CD4-positive, alpha-beta T cell treated with Interleukin-1 beta for 1 hour (primary cell): ENCODE results near the gene C16orf96.
A peak's percentile ranks its signal among the peaks of the same experiment; 100 is the strongest.

Experiments used
- DNase-seq, 2 donors: peaks; one replicate each; pipeline ENCODE4 v3.0.0-alpha.2; 2020 to 2022

C16orf96 gene

DNA sequence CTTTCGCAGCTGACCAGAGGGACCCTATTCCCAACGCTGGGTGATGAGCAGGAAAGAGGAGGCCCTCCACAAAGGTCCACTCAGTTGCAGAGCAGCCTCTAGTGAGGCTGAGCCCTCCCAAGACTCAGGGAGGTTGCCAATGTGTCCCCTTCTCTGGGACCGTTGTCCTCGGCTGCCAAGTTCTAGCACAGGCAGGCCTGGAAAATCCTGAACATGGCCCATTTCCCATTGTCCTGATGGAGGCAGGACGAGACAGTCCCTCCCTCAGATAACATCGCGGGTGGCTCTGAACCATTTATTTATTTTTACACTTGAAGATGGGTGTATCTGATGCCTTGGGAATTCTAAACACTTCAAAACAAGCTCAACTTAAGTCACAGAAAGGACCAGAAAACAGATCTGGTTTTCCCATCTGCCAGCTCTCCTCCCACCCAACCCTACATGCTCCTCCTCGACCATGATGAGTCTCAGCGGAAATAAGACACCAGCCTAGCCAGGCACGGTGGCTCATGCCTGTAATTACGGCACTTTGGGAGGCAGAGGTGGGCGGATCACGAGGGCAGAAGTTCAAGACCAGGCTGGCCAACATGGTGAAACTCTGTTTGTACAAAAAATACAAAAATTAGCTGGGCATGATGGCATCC, 30.4 kb upstream of the C16orf96 start:
- no peak for DNase-seq

DNA sequence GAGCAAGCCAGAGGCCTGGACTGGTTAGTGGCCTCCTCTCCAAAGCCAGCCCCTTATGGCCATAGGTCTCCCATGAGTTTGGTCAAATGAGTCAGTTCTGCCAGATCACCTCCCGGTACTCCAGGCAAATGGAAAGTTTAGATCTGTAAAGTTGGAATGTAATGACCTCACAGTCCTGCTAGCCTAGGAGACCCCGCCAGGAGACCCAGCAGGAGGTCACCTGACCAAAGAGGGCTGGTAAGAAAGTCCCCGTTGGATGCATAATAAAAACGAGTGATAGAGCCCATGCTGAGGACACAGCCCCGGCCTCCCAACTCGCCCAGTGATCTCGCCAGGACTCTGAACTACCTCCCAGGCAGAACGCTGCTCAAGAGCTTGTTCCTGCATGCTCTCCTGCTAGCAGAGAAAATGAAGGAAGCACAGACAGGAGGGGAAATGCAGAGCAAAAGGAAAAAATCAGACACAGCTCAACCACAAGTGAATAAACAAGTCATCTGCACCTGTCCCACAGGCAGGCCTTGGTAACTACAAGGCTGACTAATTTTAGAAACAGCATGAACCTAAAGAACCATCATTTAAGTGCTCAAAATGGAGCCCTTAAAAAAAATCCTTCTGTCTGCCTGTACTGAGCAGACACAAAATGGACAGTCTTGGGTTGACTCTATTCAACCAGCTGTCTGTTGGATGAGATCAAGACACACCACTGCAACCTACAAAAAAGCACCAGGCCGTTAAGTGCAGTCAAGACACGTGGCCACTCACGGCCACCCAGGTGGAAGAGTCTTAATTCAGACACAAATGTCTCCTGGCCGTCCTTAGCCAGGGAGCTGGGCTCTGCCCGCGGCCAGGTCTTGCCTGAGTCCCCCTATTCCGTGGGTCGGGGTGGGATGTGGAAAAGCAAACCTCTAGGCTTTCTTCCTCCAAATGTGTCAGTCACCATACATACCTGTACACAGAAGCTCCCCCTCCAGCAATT, 26.8 kb upstream of the C16orf96 start:
- DNase-seq = no peak

DNA sequence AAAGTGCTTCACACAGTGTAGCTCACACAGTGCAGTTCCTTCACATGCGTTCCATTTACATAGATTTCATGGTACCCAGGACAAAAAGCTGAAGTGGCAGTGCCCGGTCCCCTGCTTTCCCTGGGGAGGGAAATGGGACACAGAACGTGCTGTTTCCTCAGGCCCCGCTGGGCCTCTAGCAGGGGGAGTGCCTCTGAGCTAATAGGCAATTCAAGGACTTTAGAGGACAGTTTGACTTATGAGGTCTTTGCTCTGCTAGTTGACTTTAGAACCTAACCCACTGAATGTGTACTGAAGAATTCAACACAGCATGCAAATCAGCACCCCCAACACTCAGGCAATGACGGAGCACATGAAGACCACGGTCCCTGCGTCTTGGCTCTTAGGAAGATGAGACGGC, 24.3 kb upstream of the C16orf96 start:
- no peak for DNase-seq

DNA sequence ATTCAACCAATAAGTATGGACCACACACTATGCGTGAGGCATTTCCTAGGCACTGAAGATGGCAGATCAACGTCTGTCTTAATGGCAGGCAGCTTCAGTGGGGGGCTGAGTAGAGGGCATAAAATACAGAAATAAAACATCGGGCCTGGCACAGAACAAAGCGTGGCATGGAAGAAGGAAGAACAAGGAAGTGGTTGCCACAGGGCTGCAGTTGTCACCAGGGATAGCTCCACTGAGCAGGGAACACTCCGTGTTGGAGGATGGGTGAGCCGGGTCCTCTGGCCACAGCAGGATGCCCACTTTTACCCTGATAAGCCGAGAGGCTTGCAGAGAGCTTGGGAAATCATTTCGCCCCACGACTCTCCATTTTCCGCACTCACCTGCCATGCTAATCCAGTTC, 23.9 kb upstream of the C16orf96 start:
- no peak for DNase-seq

DNA sequence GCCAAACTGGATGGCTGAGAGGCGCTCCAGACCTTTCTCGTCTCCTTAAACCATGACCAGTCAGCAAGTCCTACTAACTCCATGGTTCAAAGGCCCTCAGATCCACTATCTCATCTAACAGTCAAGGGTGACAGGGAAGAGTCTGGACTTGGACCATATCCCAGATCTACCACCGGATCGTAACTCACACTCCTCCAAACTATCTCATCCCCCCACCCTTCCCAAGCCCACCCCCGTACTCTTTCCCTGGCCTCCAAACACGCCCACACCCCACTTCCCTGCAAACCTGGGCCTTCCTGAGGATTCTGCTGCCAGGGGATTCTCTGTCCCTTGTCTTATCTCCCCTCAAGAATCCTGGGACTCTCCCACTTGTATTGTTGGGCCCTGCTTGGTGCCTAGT, 22.6 kb upstream of the C16orf96 start:
- DNase-seq = no peak

DNA sequence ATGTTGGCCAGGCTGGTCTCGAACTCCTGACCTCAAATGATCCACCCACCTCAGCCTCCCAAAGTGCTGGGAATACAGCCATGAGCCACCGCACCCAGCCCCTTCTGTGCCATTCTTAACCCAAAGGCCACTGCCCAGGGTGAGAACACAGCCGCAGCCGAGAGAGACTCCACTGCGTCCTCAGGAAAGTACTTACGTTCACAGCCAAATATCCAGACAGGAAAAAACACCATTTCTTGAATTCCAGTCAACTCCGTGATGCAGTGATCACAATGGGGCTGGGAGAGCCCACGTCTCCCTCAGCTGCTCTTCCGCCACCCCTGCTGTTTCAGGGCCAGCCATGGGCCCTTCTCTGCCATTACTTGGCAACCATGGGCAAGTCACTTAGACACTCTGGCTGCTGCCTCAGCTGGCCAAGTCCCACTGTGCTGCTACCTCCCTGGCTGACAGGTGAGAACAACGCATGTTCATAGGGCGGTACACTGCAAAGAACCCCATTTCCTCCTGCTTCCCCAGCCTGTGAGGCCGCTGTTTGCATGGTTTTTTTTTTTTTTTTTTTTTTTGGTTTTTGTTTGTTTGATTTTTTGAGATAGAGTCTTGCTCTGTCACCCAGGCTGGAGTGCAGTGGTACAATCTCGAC, 21.9 kb upstream of the C16orf96 start:
- peak; percentile 36 to 56 for DNase-seq

DNA sequence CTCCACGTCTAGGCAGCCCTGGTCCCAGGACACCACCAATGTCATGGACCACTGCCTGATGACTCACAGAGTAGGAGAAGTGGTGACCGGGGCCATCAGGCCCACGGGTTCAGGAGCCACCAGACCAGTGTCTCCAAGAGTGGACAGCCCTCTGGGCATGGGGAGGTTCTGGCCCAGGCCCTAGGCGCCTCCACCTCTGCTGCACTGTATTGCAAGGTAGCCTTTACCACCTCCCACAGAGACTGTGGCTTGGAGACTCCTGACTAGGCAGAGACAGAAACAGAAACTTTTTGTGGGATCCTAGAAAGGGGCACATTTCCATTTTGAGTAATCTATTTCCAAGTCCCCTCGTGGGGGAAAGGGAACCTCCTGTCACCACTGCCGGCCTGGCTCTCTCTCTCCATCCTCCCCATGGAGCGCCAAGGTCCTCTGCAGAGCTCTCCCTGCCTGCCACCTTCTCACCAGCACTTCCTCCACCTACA, 20.5 kb upstream of the C16orf96 start:
- DNase-seq = no peak

DNA sequence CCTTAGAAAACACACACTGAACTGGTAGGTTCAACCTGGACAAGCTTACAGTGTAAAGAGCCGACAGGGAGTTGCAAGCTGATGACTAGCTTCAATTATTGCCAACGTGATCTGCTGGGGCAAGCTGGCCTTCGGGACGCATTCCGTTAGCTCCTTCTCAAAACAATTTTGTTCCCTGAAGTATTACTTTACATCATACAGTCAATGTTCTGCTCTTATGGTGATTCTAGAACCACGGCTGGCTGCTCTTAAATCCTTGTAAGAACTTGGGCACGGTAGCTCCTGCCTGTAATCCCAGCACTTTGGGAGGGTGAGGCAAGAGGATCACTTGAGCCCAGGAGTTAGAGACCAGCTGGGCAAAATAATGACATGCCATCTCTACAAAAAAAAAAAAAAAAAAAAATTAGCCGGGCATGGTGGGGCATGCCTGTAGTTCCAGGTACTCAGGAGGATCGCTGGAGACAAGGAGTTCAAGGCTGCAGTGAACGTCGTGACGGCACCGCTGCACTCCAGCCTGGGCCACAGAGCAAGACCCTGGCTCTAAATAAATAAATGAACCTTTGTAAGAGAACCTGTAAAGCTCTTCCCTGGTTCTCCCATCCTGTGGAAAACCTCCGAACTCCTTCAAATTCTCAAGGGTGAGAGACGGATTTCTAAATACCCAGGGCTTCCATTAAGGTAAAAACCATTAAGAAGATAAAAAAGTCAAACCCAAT, 19.6 kb upstream of the C16orf96 start:
- no peak for DNase-seq

DNA sequence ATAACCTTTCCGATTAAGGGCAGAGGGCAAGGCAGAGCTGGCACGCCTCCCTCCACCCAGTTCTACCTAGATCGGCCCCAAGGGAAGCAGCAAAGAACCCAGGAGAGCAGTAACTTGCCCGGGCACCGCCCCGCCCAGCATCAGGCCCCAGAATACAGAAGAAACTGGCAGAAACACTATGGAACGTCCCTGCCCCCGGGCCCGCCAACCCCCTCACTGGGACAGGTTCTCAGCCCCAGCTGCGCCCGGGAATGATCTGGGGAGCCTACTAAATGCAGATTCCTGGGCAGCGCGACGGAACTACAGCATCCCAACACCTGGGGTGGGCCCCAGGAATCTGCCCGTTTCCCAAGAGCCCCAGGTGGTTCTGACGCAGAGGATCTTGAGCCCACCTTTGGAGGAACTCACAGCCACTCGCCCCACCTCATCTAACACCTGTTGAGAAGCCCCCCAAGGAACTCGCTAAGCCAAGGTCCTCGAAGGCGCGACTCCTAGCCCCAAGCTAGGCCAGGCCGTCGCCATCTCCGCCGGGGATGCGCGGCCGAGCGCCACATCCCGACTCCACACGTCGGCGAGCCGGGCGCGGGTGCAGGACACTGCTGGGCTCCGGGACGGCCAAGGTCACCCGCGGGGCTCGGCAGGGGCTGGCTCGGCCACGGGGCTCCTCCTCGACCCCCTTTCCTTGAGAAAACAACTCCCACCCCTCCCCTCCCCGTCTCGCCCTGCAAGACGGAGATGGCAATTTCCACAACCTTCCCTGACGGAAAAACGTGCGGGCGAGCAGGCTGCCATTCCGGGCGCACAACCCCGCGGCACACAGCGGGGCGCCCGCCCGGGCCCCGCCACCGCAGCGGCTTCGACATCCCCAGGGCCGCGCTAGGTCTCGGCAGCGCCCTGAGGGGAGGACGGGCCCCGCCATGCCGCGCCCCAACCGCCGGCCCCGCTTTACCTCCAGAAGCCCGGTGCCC, 18.5 kb upstream of the C16orf96 start:
- DNase-seq = no peak

DNA sequence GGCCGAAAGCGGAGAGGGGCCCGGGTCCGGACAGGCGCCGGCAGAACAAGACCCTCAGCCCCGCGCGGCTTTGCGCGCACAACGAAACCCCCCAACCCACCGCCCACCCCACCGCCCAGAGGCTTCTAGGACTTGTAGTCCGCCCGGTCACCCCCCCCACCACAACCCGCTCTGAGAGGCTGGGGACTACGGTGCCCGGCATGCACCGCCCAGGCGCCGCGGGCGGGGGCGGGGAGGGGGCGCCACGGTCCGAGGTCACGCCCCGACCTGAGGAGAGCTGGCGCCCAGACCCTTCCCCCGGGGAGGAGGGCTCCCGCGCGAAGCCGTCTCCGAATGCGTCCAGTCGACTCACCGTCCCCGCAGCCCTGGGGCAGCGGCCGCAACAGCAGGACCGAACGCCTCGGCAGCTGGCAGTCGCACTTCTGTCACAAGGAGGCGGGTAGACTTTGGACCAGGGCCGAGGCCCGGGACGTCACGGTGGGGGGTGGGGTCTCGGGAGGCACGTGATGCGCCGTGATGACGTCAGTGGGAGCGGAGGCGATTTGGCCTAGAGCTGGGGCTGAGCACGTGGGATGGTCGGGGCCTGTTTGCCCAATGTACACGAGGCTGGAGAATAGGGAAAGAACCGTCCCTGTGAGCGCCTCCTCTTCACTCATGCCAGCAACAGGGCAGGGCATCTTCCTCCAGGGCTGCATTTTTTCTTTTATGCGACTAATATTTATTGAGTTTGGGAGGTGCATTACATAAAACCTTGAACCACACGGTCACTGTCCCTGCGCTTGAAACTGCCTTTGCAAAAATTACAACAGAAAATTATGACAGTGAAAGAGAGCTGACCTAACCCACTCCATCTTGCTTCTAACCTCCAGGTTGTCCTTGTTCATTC, 17.5 kb upstream of the C16orf96 start, which contains the start of gene CDIP1:
Gene CDIP1, minus strand, starts transcription at position 424 of the 886 bp plus-strand sequence. CDS start 24,643 bp downstream, outside the sequence.
- DNase-seq = peak; percentile 95 to 96

DNA sequence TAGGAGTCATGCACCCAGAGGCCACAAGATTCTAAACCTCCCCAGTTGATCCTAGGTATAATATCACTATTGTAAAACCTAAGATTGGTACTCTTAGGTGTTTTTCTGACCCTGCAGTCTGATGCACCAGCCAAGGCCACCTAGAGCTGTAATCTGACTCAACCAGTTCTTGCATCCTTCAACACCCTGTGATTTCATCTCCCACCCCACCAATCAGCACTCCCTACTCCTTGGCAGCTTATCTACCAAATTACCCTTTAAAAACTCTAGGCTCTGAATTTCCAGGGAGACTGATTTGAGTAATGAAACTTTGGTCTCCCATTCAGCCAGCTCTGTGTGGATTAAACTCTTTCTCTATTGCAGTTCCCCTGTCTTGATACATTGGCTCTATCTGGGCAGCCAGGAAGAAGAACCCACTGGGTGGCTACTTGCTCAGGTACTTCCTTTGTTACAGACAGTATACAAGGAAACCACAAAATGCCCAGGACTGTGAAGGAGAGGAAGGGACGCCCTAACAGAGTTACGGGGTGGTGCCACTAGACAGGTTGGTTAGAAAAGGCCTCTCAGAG, 16.3 kb upstream of the C16orf96 start:
- DNase-seq = no peak

DNA sequence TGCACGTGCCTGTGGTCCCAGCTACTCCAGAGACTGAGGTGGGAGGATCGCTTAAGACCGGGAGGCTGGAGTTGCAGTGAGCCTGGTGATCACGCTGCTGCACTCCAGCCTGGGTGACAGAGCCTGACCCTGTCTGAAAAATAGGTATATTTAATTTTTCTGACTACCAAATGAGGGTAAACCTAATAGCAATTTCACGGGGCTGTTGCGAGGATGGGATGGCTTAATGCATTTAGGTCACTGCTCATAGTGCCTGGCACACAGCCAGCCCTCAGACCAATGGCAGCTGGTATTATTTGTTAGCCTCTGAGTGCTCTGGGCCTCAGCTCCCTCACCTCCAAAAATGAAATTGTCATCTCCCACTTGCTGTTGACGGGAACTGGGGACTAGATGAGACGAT, 11.7 kb upstream of the C16orf96 start:
- DNase-seq = no peak

DNA sequence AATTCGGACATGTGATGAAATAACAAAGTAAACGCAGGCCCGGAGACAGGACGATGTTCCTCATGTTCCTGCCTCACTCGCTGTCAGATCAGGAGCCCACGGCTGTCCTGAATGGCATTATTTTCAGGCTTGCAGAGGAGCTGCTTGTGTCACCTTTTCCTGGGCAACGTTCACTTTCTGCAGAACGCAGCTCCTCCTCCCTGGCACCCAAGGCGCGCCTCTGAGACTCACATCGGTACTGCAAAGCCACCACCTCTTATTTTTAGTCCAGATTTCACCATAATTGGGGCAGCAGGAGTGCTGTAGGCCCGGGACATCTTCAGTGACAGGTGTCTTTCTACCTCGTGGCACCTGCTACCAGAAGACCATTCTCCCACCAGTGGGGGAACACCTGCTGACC, 8.0 kb upstream of the C16orf96 start:
- DNase-seq = no peak

DNA sequence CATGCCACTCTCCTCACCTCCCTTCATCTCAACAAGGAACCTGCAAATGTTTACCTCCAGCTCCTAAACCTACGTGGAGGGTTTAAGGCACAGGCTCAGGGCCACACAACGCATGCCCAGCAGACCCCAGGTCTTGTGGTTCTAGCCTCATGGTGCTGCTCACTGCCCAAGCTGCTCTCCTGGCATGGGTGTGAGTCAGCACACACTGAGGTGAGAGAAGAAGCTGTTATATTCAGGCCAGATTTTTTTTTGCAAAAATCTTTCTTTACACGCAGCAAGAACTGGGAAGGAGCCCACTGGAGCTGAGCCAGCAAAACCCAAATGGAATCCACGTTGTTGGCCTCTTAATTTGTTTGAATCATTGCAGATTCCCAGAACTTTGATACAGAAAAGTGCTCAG, 5.5 kb upstream of the C16orf96 start:
- no peak for DNase-seq

DNA sequence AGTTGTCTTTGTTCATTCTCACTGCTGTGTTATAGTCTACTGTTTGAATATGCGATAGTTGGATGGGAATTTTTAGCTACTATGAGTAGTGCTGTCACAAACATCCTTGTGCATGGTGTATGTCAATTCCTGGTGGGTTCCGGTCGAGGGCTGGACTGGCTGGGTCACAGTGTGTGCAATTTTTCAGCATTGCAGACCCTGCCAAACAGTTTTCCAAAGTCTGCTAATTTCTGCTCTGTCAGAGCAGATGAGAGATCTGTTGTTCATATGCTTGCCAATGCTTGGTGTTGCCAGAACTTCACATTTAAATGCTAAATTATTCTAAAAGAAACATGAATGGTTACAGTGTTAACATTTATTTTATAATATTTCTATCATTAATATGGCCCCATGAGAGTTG, 3.6 kb upstream of the C16orf96 start:
- no peak for DNase-seq

DNA sequence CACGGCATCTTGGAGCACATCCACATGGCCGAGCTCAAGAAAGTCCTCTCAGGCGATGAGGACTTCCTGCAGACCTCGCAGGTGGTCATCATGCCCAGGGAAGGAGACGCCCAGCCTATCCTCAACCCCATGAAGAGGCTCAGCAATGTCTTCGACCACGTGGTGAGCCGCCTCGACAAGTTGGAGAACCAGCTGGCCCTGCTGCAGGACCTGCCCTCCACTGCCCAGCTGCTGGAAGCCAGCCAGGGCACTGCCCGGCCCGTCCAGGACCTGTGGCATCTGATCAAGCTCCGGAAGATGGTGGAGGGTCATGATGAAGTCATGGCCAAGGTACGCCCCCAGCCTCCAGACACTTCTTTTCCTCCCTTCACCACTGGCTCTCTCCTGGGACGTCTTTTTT, 440 bp downstream of the C16orf96 start:
- no peak for DNase-seq

DNA sequence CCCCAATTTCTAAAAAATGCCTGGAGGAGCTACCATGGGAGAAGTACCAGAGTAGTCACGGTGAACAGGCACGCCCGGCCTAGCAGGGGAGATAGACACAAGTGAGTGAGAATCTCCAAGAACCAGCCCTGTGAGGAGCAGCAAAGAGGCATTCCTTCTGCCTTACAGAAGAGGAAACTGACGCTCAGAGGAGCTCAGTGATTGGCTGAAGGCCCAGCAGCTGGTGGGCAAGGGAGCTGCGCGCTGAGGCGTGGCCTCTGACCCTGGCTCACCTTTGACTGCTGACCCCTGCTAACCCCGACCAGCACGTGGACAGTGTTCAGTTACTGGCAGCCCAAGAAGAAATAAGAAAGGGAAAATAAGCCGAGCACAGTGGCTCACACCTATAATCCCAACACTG, 1.8 kb downstream of the C16orf96 start:
- DNase-seq = no peak

DNA sequence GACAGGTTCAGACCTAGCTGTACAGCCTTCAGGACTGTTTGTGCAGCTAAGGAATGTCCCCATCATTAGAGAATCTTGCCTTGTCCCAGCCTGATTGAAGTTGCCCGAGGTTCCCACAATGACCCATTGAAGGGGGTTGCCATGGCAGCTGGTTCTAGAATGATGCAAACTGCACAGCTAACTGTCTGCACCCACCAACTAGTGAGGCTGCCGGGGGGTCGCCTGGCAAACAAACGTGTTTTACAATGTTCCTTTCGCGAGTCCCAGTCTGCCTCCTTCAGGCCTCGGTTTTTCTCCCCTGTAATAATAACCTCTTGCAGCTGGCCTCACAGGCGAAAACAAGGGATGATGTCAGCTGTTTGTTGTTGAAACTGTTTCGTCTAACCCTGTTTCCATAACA, 5.5 kb downstream of the C16orf96 start:
- no peak for DNase-seq

DNA sequence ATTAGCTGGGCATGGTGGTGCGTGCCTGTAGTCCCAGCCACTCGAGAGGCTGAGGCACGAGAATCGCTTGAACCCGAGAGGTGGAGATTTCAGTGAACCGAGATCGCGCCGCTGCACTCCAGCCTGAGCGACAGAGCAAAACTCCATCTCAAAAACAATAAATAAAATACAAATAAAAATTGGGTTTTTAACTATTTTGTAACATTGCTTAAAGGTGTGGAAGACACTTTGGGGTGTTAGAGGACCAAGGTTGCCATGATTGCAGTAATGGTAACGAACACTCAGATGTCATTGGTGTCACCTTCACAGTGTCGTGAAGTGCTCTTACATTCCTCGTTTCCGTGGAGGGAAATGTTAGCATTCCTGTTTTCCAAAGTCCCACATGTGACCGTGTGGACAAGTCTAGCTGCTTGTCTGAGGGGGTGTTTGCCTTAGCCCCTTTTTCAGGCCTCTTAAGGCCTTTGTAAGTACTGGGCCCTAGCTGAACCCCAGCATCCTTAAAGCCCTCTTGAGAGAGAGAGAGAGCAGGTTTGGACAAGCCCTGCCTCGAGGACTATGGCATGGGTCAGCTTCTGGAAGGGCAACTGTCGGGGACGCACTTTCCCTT, 8.6 kb downstream of the C16orf96 start:
- no peak for DNase-seq

DNA sequence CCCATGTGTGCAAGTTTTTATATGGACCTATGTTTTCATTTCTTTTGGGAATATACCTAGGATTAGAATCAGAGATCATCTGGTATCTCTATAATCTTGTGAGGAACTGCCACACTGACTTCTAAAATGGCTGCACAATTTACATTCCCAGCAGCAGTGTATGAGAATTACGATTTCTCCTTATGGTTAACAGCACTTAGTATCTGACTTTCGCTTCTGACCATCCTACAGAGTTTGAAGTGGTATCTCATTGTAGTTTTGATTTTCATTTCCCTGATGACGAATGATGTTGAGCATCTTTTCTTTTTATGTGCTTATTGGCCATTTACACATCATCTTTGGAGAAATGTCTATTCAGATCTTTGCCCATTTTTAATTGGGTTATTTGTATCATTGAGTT, 10.0 kb downstream of the C16orf96 start:
- no peak for DNase-seq
